PFSK-1 (cell line): ENCODE results near the gene DCLK2.
A peak's percentile ranks its signal among the peaks of the same experiment; 100 is the strongest.

Source experiments
- FOXP2 ChIP-seq: optimal IDR thresholded peaks from 2 replicates; pipeline ENCODE3; 2011; ENCODE audit warnings: borderline replicate concordance, control low read depth, inconsistent platforms; ENCODE audit not compliant: insufficient read depth; ENCODE audit errors: extremely low read length, extremely low read depth
- POLR2AphosphoS5 ChIP-seq: IDR thresholded peaks from 2 replicates; pipeline ENCODE4 v1.6.1; 2012; ENCODE audit warnings: low read depth, mild to moderate bottlenecking, control low read depth, low read length, moderate library complexity
- SIN3A ChIP-seq: IDR thresholded peaks from 2 replicates; pipeline ENCODE4 v1.6.1; 2012; ENCODE audit warnings: mild to moderate bottlenecking, low read length, moderate library complexity, borderline replicate concordance; ENCODE audit not compliant: insufficient read depth
- TAF1 ChIP-seq: IDR thresholded peaks from 2 replicates; pipeline ENCODE4 v1.6.1; 2012; ENCODE audit warnings: low read length, control low read depth, borderline replicate concordance; ENCODE audit not compliant: insufficient read depth
- TF ChIP-seq, protein P1 (sequence below), 2 experiments: IDR thresholded peaks; 2 replicates each; pipeline versions ENCODE4 v1.6.1 to v1.8.0; 2011 to 2012; ENCODE audit warnings: low read depth in 2 of 2, low read length in 2 of 2, control low read depth in 1 of 2, inconsistent platforms in 1 of 2, mild to moderate bottlenecking in 1 of 2, moderate library complexity in 1 of 2; ENCODE audit not compliant: insufficient read depth in 1 of 2

DCLK2 gene

DNA sequence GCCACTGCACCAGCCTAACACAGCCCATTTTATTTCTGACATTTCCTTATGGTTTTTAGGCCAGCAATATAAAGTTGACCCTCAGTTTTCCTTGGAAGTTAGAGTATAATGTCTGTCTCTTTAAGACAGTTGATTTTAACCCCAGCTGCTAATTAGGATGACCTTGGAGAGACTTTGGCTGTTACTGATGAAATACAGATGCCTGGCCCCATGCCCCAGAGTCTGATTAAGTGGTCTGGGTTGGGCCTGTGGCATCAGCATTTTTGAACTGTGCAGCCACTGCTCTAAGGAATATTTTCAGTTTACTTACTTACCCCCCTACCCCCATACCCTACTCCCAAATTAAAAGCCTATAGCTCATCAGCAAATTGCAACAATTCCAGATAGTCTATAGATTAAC is 85.8 kb downstream of the DCLK2 start:
- TF ChIP-seq, protein P1, sequence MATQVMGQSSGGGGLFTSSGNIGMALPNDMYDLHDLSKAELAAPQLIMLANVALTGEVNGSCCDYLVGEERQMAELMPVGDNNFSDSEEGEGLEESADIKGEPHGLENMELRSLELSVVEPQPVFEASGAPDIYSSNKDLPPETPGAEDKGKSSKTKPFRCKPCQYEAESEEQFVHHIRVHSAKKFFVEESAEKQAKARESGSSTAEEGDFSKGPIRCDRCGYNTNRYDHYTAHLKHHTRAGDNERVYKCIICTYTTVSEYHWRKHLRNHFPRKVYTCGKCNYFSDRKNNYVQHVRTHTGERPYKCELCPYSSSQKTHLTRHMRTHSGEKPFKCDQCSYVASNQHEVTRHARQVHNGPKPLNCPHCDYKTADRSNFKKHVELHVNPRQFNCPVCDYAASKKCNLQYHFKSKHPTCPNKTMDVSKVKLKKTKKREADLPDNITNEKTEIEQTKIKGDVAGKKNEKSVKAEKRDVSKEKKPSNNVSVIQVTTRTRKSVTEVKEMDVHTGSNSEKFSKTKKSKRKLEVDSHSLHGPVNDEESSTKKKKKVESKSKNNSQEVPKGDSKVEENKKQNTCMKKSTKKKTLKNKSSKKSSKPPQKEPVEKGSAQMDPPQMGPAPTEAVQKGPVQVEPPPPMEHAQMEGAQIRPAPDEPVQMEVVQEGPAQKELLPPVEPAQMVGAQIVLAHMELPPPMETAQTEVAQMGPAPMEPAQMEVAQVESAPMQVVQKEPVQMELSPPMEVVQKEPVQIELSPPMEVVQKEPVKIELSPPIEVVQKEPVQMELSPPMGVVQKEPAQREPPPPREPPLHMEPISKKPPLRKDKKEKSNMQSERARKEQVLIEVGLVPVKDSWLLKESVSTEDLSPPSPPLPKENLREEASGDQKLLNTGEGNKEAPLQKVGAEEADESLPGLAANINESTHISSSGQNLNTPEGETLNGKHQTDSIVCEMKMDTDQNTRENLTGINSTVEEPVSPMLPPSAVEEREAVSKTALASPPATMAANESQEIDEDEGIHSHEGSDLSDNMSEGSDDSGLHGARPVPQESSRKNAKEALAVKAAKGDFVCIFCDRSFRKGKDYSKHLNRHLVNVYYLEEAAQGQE (IDR thresholded peaks at IDR 0.05; ENCODE audit: insufficient read depth in 1 of 2, low read depth in 2 of 2, low read length in 2 of 2), result no peak
- TF ChIP-seq FOXP2 (no peak), POLR2AphosphoS5 (no peak), TAF1 (no peak), SIN3A (no peak)

DNA sequence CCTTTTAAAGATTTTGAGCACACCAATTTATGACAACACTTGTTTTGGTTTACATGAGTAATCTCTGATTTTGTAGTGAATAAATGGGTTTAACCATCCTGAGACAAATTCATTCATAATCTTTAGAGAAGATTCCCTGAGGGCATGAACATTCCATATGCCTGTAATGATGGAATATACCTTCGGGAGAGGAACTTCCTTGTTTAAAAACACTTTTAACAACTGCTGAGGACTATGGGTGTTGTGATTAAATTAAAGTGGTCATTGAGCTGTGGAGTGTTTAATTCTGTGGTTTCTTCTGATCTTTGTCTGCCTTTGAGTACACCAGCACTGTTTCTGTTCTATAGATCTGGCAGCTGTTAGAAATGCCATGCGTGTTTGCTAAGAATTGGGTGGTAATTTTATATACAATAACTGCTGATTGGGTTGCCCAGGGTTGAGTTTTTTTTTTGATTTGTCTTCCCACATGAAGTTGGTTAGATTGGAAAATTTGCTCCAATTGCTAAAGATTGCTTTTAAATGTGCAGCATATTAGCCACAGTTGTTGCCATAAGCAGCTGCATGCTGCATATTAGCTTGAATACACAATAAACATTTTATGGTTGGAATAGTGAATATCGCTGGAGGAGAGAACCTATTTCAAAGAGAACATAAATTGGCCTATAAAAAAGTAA is 86.8 kb downstream of the DCLK2 start:
- TF ChIP-seq, protein P1 (IDR thresholded peaks at IDR 0.05; ENCODE audit: insufficient read depth in 1 of 2, low read depth in 2 of 2, low read length in 2 of 2), result no peak
- TF ChIP-seq POLR2AphosphoS5 (peak; percentile 45; the same call in 1 of the 2 replicates), SIN3A (peak; percentile 56; the same call in 1 of the 2 replicates), FOXP2 (no peak), TAF1 (no peak)

DNA sequence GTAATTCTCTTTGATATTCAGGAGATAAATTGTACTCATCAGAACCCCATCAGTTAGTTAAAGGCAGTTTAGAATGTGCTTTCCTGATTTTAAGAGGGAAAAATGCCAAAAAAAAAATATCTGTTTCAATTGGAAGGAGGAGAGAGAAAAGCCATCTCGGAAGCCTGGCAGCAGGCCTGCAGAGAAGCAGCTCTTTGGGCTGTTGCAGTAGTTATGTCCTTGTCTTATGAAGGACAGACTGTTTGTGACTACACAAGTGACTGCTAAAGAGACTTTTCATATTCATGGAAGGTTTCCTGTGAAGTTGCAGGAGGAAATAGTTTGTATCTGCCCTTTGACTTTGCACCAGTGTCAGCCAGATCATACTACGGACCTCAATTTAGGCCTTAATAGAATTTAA is 88.8 kb downstream of the DCLK2 start:
- TF ChIP-seq, protein P1 (IDR thresholded peaks at IDR 0.05; ENCODE audit: insufficient read depth in 1 of 2, low read depth in 2 of 2, low read length in 2 of 2), result no peak
- TF ChIP-seq POLR2AphosphoS5, result no peak
- no peak for TF ChIP-seq FOXP2
- TF ChIP-seq TAF1, result no peak
- TF ChIP-seq SIN3A, result no peak

DNA sequence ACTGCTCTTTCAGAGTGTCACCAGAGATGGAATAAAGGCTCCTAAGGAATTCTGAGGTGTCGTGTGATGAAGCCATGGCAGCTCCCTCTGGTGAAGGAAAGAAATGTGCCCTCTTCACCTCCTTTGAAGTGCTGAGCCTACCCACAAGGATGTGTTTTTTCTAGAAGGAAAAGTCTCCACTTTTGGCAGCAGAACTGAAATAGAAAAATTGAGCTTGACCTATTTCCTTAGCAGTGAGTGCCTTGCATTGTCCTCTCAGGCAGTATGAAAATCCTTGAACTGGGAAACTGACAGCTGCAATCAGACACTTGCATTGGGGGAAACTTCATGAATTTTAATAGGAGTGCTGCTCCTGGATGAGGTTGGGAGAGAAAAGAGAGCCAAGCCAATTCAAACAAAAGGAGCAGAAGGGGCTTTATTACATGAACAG is 95.2 kb downstream of the DCLK2 start:
- no peak for TF ChIP-seq FOXP2
- no peak for TF ChIP-seq TAF1
- TF ChIP-seq SIN3A, result no peak
- no peak for TF ChIP-seq POLR2AphosphoS5
- TF ChIP-seq, protein P1 (IDR thresholded peaks at IDR 0.05; ENCODE audit: insufficient read depth in 1 of 2, low read depth in 2 of 2, low read length in 2 of 2), result no peak

- peak; percentile 65 for TF ChIP-seq FOXP2
- TF ChIP-seq SIN3A, result peak; percentile 37; the same call in 1 of the 2 replicates
- no peak for TF ChIP-seq POLR2AphosphoS5
- no peak for TF ChIP-seq TAF1
- TF ChIP-seq, protein P1 (IDR thresholded peaks at IDR 0.05; ENCODE audit: insufficient read depth in 1 of 2, low read depth in 2 of 2, low read length in 2 of 2), result peak in 1 of 2 experiments; percentile 51; a peak in 1 of 4 replicates
Measured at GRCh38 chr4:150173982-150174398, 95.7 kb downstream of the DCLK2 start.
